Right lobe of liver (tissue), 6 donors: ENCODE results near the gene MGARP. TPM values are rescaled to one million over a fixed set of nuclear protein-coding genes. Genes with fewer than 3 reads are reported as not detected.
"Not testable (repeated sequence)": the region's sequence is repeated elsewhere in the genome, so short reads cannot be mapped to it uniquely, and the experiment has no call there.

Experiments
- ATAC-seq, 4 donors: fragments of 200-7000 bp; cut with Tn5 transposase; one replicate each; pipeline ENCODE4 v1.9.1; 2020; ENCODE audit warnings: mild to moderate bottlenecking in 4 of 4, moderate library complexity in 4 of 4
- DNase-seq, 3 donors: peaks; one replicate each; pipeline ENCODE4 v3.0.0-alpha.2; 2020
- H3K27ac ChIP-seq, 3 donors: fragments of 200-600 bp; one replicate each; pipeline ENCODE4 v1.8.0; 2022
- H3K27me3 ChIP-seq, 2 donors: fragments of 200-600 bp; one replicate each; pipeline ENCODE4 v1.8.0; 2022
- H3K36me3 ChIP-seq, 4 donors: fragments of 200-600 bp; sonication (generic) in 1 of 4; one replicate each; pipeline versions ENCODE4 v1.5.1 to v1.8.0; 2017 to 2022; ENCODE audit warnings: control low read depth in 1 of 4
- H3K4me1 ChIP-seq, 4 donors: fragments of 200-600 bp; sonication (generic) in 1 of 4; one replicate each; pipeline versions ENCODE4 v1.5.1 to v1.8.0; 2017 to 2022; ENCODE audit warnings: control low read depth in 1 of 4
- H3K4me3 ChIP-seq, 3 donors: fragments of 200-600 bp; one replicate each; pipeline ENCODE4 v1.8.0; 2022
- H3K9me3 ChIP-seq, 4 donors: fragments of 200-600 bp; sonication (generic) in 1 of 4; one replicate each; pipeline versions ENCODE4 v1.5.1 to v1.8.0; 2017 to 2022; ENCODE audit warnings: control low read depth in 1 of 4
- POLR2A ChIP-seq: fragments of 450-650 bp; IDR thresholded peaks from one replicate; pipeline ENCODE4 v1.6.1; 2017; ENCODE audit warnings: antibody characterized with exemption, mild to moderate bottlenecking
- WGBS: methylation state at CpG from one replicate; pipeline ENCODE4 v1.1.6; 2018; ENCODE audit warnings: low coverage, low lambda C conversion rate; ENCODE audit not compliant: insufficient coverage; ENCODE audit errors: missing lambda C conversion rate; 5-methylcytosine and 5-hydroxymethylcytosine counted together
- intact Hi-C, 2 donors: fragments of 100-400 bp; cut with DNase I; formaldehyde crosslinking; loops; one replicate each; pipeline versions ENCODE4 v1.11.2 to v1.14.1; 2022
- long read RNA-seq: library from polyadenylated mRNA; unstranded; transcript quantifications from one replicate; pipeline ENCODE4 v2.0.0, GENCODE V29; 2019
- total RNA-seq, 6 experiments: library from RNA; depleted of rRNA in 2 of 6; stranded (reverse); fragments of >200 nt in 2 of 6; fragmentation: NEBNext Ultra II Directional in 3 of 6; extraction: Animal tissue kit (Norgen Biotek cat#: 25700) in 3 of 6; gene quantifications; one replicate each; pipeline versions ENCODE4 v1.1.0 to v1.2.4, GENCODE V29; 2016 to 2023
- TF ChIP-seq, protein P1 (sequence below), 4 donors: fragments of 200-600 bp in 3 of 4; fragments of 450-650 bp in 1 of 4; IDR thresholded peaks; one replicate each; pipeline versions ENCODE4 v1.5.1 to v1.8.0; 2016 to 2022; ENCODE audit warnings: antibody characterized with exemption in 4 of 4, mild to moderate bottlenecking in 2 of 4
- donor health status: DM: no; HTN: yes; CAD: no.
- donor health status: DM: no; HTN: no; CAD: no.
- donor health status: DM: no; HTN: no; CAD: no.
- donor health status: DM: no; HTN: yes; CAD: no.
- donor health status: DM: no; HTN: yes; CAD: no.

MGARP gene
- total RNA-seq, result under 1 TPM in 2 of 6 experiments, not detected in 4; 0.20 to 0.43 TPM
- long read RNA-seq, result 0 reads

GRCh38 chr4:139279760-139280620 is at the start of gene MGARP:
TSS of gene MGARP (minus strand) at chr4:139280225. CDS start at chr4:139280158, 67 bp downstream.
- no peak within 1 kb of the TSS for H3K27ac ChIP-seq
- DNase-seq (peak in 1 of 3 donors; percentile 25), ATAC-seq (peak; percentile 62 to 72 (median 64))
- H3K4me3 ChIP-seq, result peak within 1 kb of the TSS; percentile 21 to 34 (median 27)
- H3K27me3 ChIP-seq, result peaks cover 0 to 10% of the 10 kb centered on the region in 2 donors
- H3K36me3 ChIP-seq, result no peaks in the 10 kb centered on the region
- H3K4me1 ChIP-seq, result peaks cover 0 to 14% (median 0%) of the 10 kb centered on the region in 4 donors
- 47% methylated on average over 7 of the region's 51 CpGs for WGBS
- H3K9me3 ChIP-seq, result no peaks in the 10 kb centered on the region
- intact Hi-C loops, result no loop called here
- no peak for TF ChIP-seq POLR2A
- TF ChIP-seq, protein P1, sequence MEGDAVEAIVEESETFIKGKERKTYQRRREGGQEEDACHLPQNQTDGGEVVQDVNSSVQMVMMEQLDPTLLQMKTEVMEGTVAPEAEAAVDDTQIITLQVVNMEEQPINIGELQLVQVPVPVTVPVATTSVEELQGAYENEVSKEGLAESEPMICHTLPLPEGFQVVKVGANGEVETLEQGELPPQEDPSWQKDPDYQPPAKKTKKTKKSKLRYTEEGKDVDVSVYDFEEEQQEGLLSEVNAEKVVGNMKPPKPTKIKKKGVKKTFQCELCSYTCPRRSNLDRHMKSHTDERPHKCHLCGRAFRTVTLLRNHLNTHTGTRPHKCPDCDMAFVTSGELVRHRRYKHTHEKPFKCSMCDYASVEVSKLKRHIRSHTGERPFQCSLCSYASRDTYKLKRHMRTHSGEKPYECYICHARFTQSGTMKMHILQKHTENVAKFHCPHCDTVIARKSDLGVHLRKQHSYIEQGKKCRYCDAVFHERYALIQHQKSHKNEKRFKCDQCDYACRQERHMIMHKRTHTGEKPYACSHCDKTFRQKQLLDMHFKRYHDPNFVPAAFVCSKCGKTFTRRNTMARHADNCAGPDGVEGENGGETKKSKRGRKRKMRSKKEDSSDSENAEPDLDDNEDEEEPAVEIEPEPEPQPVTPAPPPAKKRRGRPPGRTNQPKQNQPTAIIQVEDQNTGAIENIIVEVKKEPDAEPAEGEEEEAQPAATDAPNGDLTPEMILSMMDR (IDR thresholded peaks at IDR 0.05), result no peak

DNA sequence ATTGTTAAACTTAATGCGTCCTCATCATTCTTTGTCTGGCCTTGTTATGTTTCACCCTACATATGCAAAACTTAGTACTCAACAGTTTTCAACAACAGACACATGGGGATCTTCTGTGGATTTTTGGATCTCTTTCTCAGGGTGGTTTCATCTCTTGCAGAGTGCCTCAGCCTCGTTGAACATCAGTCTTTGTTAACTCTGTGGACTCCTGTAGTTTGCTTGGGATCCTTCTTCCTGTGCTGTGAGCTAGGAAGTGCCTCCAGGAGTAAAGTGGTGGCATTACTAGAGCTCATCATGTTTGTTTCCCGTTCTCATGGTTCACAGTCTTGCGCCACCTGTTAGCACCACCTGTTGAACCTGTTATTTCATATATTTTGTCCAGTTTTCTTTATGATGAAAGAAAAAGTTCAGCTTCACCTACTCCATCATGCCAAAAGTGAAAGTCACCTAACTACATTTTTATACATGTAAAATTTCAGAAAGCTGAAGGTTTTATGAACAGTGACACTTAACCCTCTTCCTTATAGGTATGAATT is 49.7 kb upstream of the MGARP start:
- no peaks in the 10 kb centered on the region for H3K27me3 ChIP-seq
- ATAC-seq (no peak), DNase-seq (no peak)
- 75% methylated on average over 4 of the region's 4 CpGs for WGBS
- peaks cover 0 to under 1% (median 0%) of the 10 kb centered on the region in 4 donors for H3K4me1 ChIP-seq
- no peaks in the 10 kb centered on the region for H3K9me3 ChIP-seq
- H3K27ac ChIP-seq, result no peak overlapping the region
- no peak overlapping the region for H3K4me3 ChIP-seq
- peaks cover 0 to 3% (median under 1%) of the 10 kb centered on the region in 4 donors for H3K36me3 ChIP-seq
- TF ChIP-seq, protein P1 (IDR thresholded peaks at IDR 0.05), result no peak
- no peak for TF ChIP-seq POLR2A
- intact Hi-C loops, result no loop called here

- intact Hi-C loops, result no loop called here
- peaks cover 0 to 2% (median 0%) of the 10 kb centered on the region in 4 donors for H3K36me3 ChIP-seq
- WGBS, result 60% methylated on average over 6 of the region's 6 CpGs
- no peaks in the 10 kb centered on the region for H3K27me3 ChIP-seq
- peaks cover 0 to 9% (median 3%) of the 10 kb centered on the region in 4 donors for H3K4me1 ChIP-seq
- H3K4me3 ChIP-seq, result no peak overlapping the region
- ATAC-seq (no peak), DNase-seq (no peak)
- TF ChIP-seq, protein P1 (IDR thresholded peaks at IDR 0.05), result no peak
- TF ChIP-seq POLR2A, result no peak
- no peak overlapping the region for H3K27ac ChIP-seq
- H3K9me3 ChIP-seq, result no peaks in the 10 kb centered on the region
These were observed 44.6 kb upstream of the MGARP start for GRCh38 chr4:139324620-139325019.

DNA sequence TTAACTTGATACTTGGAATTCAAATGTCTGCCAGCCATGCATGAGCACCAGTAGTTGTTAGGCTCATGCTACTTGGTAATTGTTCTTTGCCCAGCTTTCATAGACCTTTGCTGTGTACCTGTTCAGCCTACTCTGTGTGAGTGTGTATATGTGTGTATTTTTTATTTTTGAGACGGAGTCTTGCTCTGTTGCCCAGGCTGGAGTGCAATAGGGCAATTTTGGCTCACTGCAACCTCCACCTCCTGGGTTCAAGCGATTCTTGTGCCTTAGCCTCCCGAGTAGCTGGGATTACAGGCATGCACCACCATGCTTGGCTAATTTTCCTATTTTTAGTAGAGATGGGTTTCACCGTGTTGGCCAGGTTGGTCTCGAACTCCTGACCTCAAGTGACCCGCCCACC is 42.5 kb upstream of the MGARP start:
- 94% methylated on average over 2 of the region's 6 CpGs for WGBS
- H3K4me1 ChIP-seq, H3K4me3 ChIP-seq, H3K27ac ChIP-seq, H3K36me3 ChIP-seq, H3K9me3 ChIP-seq, DNase-seq, intact Hi-C loops, H3K27me3 ChIP-seq, ATAC-seq: not testable (repeated sequence)

DNA sequence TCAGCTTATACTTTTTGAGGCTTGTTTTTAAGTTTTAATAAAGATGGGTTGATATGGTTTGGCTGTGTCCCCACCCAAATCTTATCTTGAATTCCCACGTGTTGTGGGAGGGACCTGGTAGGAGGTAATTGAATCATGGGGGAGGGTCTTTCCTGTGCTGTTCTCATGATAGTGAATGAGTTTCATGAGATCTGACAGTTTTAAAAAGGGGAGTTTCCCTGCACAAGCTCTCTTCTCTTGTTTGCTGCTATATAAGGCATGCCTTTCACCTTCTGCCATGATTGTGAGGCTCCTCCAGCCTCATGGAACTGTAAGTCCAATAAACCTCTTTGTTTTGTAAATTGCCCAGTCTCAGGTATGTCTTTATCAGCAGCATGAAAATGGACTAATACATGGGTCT is 42.0 kb upstream of the MGARP start:
- intact Hi-C loops, result not testable (repeated sequence)
- WGBS, result 86% methylated on average over 1 of the region's 1 CpG

More for the DNA sequence above, 42.0 kb upstream of the MGARP start:
- H3K4me3 ChIP-seq, H3K27ac ChIP-seq, ATAC-seq, H3K36me3 ChIP-seq, DNase-seq, H3K27me3 ChIP-seq, H3K4me1 ChIP-seq, H3K9me3 ChIP-seq: not testable (repeated sequence)
